NCI-H2196 (cell line): ENCODE results near the gene NUMB.

ENCODE experiments used
- DNase-seq: peaks from one replicate; lab custom pipeline; 2025; ENCODE audit not compliant: unreplicated experiment; lab: John Stamatoyannopoulos, UW

NUMB gene

DNA sequence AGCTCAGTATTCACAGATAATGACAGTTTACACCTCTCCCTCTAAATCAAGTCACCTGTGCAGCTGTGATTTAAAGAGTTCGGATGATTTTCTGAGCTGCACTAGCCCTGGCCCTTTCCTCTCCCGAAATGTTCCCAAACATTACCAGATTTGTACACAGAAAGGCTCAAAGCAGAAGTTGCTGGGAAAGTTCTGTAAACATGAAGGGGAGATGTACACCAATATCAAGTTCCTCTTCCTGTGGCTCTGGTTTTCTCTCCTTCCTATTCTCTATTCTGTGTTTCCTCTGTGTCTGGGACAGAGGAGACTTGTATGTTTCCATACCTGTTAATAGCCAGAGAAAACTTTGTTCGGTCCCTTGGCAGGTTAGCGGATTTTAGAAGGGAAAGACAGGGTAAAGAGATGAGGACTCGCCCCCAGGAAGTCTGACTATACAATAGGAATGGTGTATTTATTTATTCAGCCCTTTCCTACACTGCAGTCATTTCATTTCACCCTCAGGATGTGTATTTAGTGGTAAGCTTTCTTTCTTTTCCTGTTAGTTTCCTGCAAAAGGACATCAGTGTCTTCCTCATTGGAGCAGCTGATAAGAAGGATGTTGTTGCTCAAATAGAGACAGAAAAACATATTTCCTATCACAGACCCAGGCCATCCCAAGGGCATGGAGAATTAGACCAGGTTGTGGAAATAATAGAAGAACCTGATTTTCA, 7.6 kb upstream of the NUMB start:
- DNase-seq: no peak

DNA sequence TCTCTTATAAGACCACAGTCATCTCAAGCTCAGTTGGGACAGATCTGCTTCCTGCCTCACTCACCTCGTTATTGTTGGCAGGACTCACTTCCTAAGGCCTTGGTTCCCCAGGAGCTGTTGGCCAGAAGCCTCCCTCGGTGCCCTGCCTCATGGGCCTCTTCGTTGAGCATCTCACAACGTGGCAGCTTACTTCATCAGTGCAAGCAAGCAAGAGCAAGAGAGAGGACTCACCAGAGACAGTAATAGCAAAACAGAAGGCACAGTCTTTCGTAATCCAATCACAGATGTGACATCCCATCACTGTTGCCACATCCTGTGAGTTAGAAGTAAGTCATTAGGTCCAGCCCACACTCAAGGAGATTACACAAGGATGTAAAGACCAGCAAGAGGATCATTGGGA, 5.1 kb upstream of the NUMB start:
- no peak for DNase-seq

GRCh38 chr14:73462815-73463214, 4.5 kb upstream of the NUMB start:
- DNase-seq: no peak

GRCh38 chr14:73462048-73462715, 3.8 kb upstream of the NUMB start:
- peak; percentile 79 for DNase-seq

- DNase-seq: no peak
Observed at GRCh38 chr14:73461478-73462047, 3.2 kb upstream of the NUMB start.

DNA sequence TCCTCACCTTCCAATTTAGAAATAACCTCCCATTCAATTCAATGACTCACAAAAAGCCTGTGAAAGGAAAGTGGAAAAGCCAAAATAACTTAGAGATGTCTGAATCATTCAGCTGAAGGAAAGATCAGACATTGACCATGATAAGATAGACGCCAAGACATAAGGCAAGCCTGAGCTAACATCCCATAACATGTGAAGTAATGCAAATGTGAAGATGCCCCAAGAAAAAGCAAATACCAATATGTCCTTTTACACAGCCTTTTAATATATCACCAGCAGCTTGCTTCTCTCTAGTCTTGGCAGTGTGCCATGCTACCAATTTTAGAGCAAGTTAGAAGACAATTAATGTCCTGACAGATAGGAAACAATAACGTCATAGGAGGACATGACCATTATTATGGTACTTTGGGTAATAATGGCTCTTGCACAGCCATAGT, 2.4 kb upstream of the NUMB start:
- no peak for DNase-seq

- no peak for DNase-seq
Observed at GRCh38 chr14:73459959-73460358, 1.6 kb upstream of the NUMB start.

DNA sequence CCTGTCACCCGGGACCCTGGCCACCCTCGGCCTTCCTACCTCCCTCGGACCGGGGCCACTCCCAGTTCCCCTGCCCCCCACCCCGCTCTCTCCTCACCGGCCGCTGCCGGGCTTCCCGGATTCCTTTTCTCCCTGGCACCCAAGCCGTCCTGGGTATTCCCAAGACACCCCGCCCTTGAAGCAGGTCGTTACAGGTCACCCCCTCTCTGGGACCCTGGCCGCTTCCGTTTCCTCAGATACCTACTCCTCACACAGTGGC, 493 bp downstream of the NUMB start:
- DNase-seq: no peak

GRCh38 chr14:73457041-73457923, 1.1 kb downstream of the NUMB start:
- DNase-seq: no peak

- no peak for DNase-seq
Observed at GRCh38 chr14:73455294-73455693, 3.1 kb downstream of the NUMB start.

DNA sequence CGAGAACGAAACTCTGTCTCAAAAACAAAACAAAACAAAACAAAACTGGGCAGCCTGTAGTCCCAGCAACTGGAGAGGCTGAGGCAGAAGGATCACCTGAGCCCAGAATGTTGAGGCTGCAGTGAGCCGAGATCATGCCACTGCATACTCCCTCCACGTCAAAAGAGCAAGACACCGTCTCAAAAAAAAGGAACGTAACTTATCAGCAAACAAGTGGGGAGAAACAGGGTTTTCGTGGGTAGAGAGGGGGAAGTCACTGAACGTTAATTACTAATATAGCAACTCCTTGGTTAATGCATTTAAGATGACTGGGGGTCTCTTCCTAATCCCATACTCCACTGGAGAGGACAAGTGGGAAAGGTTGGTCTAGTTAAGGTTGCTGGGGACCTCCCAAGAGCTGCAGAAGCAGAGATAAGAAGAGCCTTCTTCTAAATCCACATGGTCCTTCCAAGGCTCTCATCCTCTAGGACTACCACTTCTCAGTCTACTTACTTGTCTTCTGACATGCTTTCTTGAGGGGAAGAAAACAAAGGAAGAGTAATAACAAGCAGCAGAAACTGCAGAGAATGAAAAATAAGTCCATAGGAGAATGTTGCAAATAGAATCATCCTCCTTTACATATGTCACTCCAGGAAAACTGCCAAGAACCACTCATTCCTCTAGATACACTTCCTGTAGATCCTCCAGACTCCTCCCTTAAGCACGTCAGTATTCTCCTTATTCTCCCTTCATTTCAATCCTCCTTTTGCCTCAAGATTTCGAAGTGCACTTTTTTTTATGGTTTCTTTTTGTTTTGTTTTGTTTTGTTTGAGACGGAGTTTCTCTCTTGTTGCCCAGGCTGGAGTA, 5.8 kb downstream of the NUMB start:
- peak; percentile 23 for DNase-seq

DNA sequence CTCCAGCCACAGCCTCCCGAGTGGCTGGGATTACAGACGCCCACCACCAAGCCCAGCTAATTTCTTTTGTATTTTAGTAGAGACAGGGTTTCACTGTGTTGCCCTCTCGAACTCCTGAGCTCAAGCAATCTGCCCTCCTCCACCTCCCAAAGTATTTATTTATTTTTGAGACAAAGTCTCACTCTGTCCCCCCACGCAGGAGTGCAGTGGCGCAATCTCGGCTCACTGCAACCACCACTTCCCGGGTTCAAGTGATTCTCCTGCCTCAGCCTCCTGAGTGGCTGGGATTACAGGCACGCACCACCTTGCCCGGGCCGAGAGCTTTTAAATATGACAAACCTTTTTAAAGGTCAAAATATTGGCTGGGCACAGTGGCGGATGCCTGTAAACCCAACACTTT, 14.6 kb downstream of the NUMB start:
- no peak for DNase-seq

DNA sequence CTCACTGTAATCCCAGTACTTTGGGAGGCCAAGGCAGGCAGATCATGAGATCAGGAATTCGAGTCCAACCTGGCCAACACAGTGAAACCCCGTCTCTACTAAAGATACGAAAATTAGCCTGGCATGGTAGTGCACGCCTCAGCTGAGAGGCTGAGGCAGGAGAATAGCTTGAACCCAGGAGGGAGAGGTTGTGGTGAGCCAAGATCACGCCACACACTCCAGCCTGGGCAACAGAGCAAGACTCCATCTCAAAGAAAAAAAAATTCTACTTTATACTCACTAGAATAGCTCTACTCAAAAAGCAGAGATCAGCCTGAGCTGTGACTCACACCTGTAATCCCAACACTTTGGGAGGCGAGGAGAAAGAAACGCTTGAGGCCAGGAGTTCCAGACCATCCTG, 17.1 kb downstream of the NUMB start:
- no peak for DNase-seq

- no peak for DNase-seq
Observed at GRCh38 chr14:73438993-73439392, 19.4 kb downstream of the NUMB start.

- DNase-seq: no peak
Observed at GRCh38 chr14:73437206-73437605, 21.1 kb downstream of the NUMB start.

DNA sequence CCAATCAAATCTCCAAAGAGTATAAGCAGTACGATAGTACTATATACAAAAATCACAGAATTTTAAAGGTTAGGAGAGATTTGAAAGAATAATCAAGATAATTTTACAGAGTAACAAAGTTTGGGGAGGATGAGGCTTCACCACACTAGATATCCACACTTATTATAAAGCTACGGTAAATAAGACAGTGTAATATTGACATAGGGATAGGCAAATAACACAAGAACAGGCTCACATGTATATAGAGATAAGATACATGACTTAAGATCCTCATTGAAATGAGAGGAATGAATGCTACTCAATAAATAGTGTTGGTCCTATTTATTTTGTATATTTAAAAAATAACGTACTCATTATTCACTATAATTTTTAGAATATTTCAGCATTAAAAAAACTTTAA, 26.2 kb downstream of the NUMB start:
- no peak for DNase-seq

GRCh38 chr14:73428353-73428824, 30.0 kb downstream of the NUMB start:
- no peak for DNase-seq

- no peak for DNase-seq
Observed at GRCh38 chr14:73427516-73428264, 30.7 kb downstream of the NUMB start.

DNA sequence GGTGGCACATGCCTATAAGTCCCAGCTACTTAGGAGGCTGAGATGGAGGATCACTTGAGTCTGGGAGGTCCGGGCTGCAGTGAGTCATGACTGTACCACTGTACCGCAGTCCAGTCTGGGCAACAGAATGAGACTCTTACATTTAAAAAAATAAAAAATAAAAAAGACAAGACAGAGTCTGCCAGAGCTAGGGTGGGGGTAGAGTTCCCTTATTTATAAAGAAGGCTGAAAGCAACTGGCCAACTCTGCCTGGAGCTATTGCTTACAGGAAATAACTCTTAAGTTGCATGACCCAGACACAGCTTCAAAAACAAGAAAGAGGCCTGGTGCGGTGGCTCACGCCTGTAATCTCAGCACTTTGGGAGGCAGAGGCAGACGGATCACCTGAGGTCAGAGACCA, 31.5 kb downstream of the NUMB start:
- no peak for DNase-seq

DNA sequence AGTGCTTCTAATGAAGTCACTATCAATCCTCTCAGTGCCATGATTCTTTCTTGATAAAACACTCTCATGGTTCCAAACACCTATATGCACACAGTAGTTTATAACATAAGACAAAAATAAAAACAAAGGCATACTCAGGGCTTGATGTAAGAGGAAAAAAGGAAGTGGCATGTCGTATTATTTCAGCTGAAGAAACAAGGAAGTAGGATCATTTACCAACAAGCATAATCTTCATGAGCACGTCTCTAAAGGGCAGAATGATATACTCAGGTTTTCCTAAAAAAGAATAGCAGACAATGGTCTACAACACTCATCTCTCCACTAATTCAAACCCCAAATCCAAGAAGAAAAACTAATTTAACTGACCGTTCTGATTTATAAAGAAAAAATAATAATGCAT, 33.9 kb downstream of the NUMB start:
- DNase-seq: no peak
